ENCODE measurements around the gene SEMA4D.
A peak's percentile ranks its signal among the peaks of the same experiment; 100 is the strongest.

SEMA4D gene

GRCh38 chr9:89442981-89443814, 54.7 kb downstream of the SEMA4D start:
- no peak for DNase-seq

DNA sequence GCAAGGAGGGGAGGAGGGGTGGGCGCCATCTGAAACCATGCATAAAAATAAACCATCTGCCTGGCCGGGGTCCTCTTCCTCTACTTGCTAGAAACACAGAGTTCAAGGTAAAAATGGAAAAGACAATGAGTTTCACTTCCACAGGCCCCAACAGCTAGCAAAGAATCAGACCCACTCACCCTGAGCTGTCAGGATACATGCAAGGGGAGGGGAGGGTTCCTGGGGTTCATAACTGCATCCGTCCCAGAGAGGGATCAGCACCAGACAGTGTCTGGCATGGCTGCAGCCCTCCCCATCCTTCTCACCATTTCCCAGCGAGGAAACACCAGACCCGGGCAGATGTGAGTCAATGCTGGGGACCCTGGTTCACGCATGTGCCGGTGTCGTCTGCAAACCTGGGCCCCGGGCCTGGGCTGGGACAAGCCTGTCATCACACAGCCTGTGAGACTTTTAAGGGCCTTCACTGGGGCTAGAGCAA, 55.4 kb downstream of the SEMA4D start:
- no peak for DNase-seq

DNA sequence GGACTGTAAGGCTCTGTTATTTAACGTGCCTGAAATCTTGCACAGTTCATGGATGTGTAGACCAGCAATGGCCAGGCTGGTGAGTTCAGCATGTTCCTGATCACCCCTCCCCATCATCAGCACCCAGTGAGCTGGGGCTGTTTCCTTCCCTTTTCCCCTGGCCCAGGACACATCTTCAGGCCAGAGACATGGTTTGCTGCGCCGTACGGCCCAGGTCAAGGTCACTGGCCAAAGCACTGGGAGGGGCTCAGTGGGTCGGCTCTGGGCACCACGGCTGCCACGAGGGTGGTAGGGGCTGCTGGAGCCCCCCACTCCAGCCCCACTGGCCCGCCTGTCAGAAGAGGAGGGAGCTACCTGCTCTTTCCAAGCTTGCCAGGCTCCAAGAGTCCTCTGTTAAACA, 55.9 kb downstream of the SEMA4D start:
- DNase-seq: no peak

DNA sequence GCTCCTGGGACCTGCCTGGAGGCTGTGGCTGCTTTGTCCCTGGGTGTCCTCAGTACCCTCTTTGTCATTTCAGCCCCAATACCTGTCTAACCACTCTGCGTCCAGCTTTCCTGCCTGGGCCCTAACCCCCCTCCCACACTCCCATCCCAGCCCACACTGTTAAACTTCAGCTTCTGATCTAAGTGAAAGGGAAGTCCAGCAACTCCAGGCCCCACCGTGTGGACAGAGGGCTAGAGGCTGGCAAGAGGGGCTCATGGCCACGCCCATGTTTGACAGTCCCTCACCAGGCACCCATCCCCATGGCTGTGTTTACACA, 56.3 kb downstream of the SEMA4D start:
- no peak for DNase-seq

GRCh38 chr9:89440951-89441654, 56.8 kb downstream of the SEMA4D start:
- no peak for DNase-seq

DNA sequence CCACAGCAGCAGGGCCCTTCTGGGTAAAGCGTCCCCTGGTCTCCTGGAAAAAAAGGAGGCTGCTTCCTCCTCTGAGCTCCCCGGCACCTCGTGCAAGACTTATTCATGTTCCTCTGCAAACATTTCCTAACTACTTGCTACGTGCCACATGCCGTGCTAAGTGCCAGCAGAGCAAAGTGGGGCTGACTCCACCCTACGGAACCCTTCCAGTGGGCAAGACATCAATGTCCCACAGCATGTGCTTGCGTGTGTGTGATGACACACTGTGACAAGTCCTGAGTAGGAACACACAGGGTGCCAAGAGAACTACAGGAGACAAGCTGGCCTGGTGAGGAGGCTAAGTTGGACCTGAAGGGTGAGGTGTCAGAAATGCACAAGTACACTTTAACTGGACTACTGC, 57.4 kb downstream of the SEMA4D start:
- DNase-seq: peak; percentile 52 to 64

DNA sequence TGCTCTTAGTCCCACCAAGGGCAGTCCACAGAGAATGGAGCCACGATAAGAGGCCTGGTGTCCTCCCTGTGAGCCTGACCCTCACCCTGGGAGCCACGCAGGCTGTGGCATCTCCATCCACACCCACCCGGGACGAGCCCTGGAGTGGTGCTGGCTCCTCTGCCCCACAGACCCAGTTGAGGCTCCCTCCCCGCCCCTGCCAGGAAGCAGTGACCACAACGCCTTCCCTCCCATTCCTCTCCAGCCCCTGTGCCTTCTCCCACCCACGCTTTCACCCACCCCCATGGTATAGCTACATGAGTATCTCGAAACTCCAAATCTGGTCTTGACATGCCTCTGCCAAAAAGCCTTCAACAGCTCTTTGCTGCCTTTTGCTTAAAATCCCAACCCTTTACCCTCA, 57.9 kb downstream of the SEMA4D start:
- DNase-seq: no peak

- DNase-seq: no peak
Observed at GRCh38 chr9:89439571-89439970, 58.3 kb downstream of the SEMA4D start.

DNA sequence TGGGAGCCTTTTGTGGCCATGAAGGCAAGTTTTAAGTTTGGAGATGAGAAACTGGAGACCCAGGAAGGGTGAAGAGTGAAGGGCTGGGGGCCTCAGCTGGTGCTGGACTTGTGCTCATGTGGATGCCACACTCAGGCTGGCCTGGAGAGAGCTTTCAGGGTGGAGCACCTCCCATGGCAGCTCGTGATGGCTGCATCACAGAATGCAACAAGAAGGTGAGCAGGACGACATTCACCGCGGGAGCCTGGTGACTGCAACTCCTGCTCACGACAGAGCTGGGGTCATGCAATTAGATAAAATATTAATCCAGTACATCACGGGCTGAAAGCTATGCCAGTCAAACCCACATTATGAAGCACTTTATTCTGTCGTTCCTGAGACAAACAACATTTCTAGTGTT, 59.7 kb downstream of the SEMA4D start:
- DNase-seq: no peak

DNA sequence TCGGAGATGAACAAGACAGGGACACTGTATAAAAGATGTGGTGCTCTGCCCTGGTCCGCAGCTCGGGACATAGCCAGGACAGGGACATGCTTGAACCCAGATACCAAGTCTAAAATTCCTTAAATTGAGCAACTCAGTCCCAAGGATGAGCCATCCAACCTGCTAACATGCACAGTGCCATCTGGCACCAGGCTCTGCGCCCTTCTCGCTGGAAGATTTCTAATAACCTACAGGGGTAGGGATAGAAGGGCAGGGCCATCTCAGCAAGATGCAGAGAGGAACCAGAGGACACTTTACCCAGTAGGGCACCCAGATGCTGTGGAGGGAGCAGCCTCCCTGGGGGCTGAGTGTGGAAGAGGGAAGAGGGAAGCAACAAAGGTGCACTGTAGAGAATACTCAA, 60.1 kb downstream of the SEMA4D start:
- no peak for DNase-seq

DNA sequence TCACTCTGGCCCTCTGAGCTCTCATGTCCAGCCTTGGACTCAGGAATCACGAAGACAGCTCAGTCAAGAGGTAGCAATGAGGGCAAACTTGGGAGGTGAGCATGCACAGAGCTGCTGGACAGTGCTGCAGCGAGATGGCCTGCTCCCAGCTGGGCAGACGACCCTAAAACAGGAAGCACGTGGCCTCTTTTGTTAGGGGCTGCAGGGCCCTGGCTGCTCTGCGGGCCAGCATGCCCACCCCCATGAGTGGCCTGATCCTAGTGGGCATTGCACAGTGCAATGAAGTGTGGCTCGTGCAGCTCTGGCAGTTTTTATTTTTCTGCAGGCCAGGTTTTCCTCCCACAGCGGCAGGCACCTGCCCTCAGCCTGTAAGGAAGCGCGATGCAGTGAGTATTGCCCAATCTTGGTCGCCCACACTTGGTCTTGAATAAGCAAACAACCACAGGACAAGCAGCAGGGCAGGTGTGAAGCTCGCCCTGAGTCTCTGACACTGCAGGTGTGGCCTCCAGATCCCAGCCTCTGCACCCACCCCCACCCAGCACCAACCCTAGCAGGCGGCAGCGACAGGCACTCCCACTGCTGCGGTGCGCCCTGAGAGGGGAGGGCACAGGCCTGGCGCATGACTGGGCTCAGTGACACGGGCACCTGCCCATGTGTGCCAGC, 60.8 kb downstream of the SEMA4D start:
- no peak for DNase-seq

DNA sequence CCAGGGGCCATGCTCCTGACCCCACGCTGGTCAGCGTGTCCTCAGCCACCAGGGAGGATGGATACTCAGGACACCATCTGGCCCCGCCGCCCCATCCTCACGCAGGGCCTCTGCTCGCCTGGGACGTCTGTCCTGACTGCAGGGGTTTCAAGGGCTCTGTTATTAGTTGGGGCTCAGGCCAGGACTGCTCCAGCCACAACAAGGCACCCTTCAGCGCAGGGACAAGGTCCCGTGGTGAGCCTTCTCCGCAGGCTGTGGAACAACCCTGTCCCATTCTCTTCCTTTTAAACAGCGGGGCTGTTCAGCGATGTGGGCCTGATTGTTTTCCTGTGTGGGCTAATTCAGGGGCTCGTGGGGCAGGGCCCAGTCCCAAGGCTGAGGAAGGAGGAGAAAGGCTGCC, 61.6 kb downstream of the SEMA4D start:
- DNase-seq: no peak

- DNase-seq: no peak
Observed at GRCh38 chr9:89435071-89435823, 62.7 kb downstream of the SEMA4D start.

DNA sequence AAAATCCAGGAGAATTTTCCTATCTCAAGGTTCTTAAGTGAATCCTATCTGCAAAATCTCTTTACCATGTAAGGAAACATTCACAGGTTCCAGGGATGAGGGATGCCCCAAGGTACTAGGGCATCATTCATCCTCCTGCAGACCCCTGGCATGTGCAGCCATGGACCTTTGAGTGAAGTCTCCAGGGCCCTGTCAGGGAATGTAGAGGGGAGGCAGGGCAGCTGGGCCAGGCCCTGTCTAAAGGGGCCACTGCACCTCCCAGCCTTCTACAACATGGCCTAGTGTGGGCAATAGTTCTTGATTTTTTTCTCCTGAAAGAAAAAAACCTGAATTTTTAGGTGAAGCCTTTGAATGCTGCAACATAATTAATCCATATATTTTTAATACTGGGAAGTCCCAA, 63.3 kb downstream of the SEMA4D start:
- DNase-seq: no peak

- DNase-seq: no peak
Observed at GRCh38 chr9:89433826-89434225, 64.1 kb downstream of the SEMA4D start.

DNA sequence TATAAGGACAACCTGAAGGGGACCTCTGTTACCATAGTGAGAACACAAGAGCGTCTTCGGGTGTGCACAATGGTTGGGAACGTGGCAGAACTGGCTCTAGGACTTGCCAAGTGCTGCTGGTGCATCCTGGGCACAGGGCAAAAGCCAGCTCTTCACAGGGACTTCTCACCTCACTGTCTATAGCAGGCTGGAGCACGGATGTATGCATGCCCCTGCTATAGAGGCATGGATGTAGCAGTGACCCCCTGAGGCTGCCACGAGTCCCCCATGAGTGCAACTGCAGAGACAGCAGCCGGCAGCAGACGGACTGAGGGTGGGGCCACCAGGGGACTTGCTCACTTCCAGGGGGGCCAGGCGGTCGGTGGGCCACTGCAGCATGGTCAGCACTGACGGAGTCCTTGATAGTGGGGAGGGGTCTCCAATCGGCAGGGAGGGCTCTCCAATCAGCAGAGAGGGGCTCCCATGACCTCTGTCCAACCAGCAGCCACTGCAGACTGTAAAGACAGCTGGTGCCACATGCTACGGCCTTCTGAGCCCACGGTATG, 64.9 kb downstream of the SEMA4D start:
- DNase-seq: no peak

GRCh38 chr9:89431930-89432725, 65.8 kb downstream of the SEMA4D start:
- no peak for DNase-seq

- no peak for DNase-seq
Observed at GRCh38 chr9:89430995-89431394, 66.9 kb downstream of the SEMA4D start.

GRCh38 chr9:89428901-89429890, 68.7 kb downstream of the SEMA4D start:
- DNase-seq: peak in 1 of 2 experiments; percentile 8

GRCh38 chr9:89428222-89428761, 69.6 kb downstream of the SEMA4D start:
- no peak for DNase-seq
